Upper lobe of left lung (tissue), 6 donors: ENCODE results near the gene DCAF4. TPM values are rescaled to one million over a fixed set of nuclear protein-coding genes. Genes with fewer than 3 reads are reported as not detected.

Experiments
- ATAC-seq, 2 donors: fragments of 200-7000 bp; cut with Tn5 transposase; one replicate each; pipeline ENCODE4 v1.9.1; 2022; ENCODE audit warnings: mild to moderate bottlenecking in 2 of 2, moderate library complexity in 2 of 2; ENCODE audit not compliant: low FRiP score in 2 of 2
- DNase-seq, 2 donors: peaks; one replicate each; pipeline ENCODE4 v3.0.0-alpha.2; 2019 to 2020
- H3K27ac ChIP-seq, 4 donors: fragments of 200-600 bp; sonication (generic); one replicate each; pipeline ENCODE4 v1.5.1; 2016 to 2019
- H3K27me3 ChIP-seq, 4 donors: fragments of 200-600 bp; sonication (generic); one replicate each; pipeline ENCODE4 v1.5.1; 2017 to 2019
- H3K36me3 ChIP-seq, 4 donors: fragments of 200-600 bp; sonication (generic); one replicate each; pipeline ENCODE4 v1.5.1; 2016 to 2019
- H3K4me1 ChIP-seq, 4 donors: fragments of 200-600 bp; sonication (generic); one replicate each; pipeline ENCODE4 v1.5.1; 2018 to 2019
- H3K4me3 ChIP-seq, 4 donors: fragments of 200-600 bp; sonication (generic); one replicate each; pipeline ENCODE4 v1.5.1; 2017 to 2019; ENCODE audit warnings: mild to moderate bottlenecking in 2 of 4, moderate library complexity in 1 of 4
- H3K9me3 ChIP-seq, 4 donors: fragments of 200-600 bp; sonication (generic); one replicate each; pipeline ENCODE4 v1.5.1; 2018 to 2019
- EP300 ChIP-seq, 4 donors: sonication (generic); formaldehyde crosslinking; IDR thresholded peaks; one replicate each; pipeline ENCODE4 v1.5.1; 2017; ENCODE audit warnings: antibody characterized with exemption in 4 of 4, control low read depth in 2 of 4
- POLR2A ChIP-seq, 4 donors: fragments of 450-650 bp; IDR thresholded peaks; one replicate each; pipeline ENCODE4 v1.5.1; 2016 to 2017; ENCODE audit warnings: antibody characterized with exemption in 4 of 4, mild to moderate bottlenecking in 2 of 4
- POLR2AphosphoS5 ChIP-seq, 2 donors: sonication (generic); formaldehyde crosslinking; IDR thresholded peaks; one replicate each; pipeline ENCODE4 v1.5.1; 2017; ENCODE audit warnings: antibody characterized with exemption in 2 of 2
- WGBS, 2 donors: methylation state at CpG; one replicate each; pipeline ENCODE4 v1.1.5; 2017 to 2018; 5-methylcytosine and 5-hydroxymethylcytosine counted together
- total RNA-seq, 6 donors: library from RNA; depleted of rRNA in 4 of 6; stranded (reverse); fragments of >200 nt in 4 of 6; gene quantifications; one replicate each; pipeline versions ENCODE4 v1.1.0 to v1.2.1, GENCODE V29; 2016 to 2021
- TF ChIP-seq, protein P1 (sequence below), 6 experiments: fragments of 450-650 bp in 4 of 6; fragments of 200-600 bp in 2 of 6; sonication (generic) in 2 of 6; IDR thresholded peaks; one replicate each; pipeline ENCODE4 v1.5.1; 2016 to 2019; ENCODE audit warnings: antibody characterized with exemption in 6 of 6
- donor health status: DM: no; HTN: no; CAD: no; lungs with moderate emphysema.
- donor health status: DM: no; HTN: yes; CAD: no; lungs with severe emphysema.

DCAF4 gene
- total RNA-seq, 6 donors from 2014 or later: 15.4 to 46.1 (median 19.0) TPM

DNA sequence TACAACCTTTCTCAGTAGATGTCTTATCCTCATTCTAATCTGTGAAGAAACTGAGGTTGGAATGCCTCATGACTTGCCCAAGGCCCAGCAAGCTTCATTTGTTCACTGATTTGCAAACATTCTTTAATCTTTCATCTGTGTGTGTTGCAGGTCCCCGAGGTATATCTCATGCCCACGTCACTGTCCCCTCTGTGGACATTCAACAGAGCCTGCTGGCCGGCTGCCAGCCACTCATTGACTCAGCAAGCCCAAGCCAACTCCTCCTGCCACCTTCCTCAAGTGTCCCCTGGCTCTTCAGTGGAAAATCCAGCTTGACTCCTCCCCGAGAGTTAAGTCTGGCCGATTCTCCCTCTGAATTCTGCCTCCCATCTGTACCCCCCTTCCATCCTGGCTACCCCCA lies 1.9 kb upstream of the DCAF4 start:
- 59 to 67% methylated on average over 5 of the region's 5 CpGs for WGBS, 2 donors
- Histone ChIP-seq H3K36me3 (no peaks in the 10 kb centered on the region), H3K9me3 (no peaks in the 10 kb centered on the region), H3K4me3 (no peak overlapping the region), H3K27ac (no peak overlapping the region), H3K27me3 (no peaks in the 10 kb centered on the region), H3K4me1 (peaks cover 7 to 21% (median 11%) of the 10 kb centered on the region in 4 donors)
- peak in 1 of 2 donors; percentile 70 for DNase-seq
- no peak for ATAC-seq
- TF ChIP-seq, protein P1, sequence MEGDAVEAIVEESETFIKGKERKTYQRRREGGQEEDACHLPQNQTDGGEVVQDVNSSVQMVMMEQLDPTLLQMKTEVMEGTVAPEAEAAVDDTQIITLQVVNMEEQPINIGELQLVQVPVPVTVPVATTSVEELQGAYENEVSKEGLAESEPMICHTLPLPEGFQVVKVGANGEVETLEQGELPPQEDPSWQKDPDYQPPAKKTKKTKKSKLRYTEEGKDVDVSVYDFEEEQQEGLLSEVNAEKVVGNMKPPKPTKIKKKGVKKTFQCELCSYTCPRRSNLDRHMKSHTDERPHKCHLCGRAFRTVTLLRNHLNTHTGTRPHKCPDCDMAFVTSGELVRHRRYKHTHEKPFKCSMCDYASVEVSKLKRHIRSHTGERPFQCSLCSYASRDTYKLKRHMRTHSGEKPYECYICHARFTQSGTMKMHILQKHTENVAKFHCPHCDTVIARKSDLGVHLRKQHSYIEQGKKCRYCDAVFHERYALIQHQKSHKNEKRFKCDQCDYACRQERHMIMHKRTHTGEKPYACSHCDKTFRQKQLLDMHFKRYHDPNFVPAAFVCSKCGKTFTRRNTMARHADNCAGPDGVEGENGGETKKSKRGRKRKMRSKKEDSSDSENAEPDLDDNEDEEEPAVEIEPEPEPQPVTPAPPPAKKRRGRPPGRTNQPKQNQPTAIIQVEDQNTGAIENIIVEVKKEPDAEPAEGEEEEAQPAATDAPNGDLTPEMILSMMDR (IDR thresholded peaks at IDR 0.05): no peak
- TF ChIP-seq POLR2AphosphoS5 (IDR thresholded peaks at IDR 0.05) (no peak), POLR2A (IDR thresholded peaks at IDR 0.05) (no peak), EP300 (IDR thresholded peaks at IDR 0.05) (no peak)

DNA sequence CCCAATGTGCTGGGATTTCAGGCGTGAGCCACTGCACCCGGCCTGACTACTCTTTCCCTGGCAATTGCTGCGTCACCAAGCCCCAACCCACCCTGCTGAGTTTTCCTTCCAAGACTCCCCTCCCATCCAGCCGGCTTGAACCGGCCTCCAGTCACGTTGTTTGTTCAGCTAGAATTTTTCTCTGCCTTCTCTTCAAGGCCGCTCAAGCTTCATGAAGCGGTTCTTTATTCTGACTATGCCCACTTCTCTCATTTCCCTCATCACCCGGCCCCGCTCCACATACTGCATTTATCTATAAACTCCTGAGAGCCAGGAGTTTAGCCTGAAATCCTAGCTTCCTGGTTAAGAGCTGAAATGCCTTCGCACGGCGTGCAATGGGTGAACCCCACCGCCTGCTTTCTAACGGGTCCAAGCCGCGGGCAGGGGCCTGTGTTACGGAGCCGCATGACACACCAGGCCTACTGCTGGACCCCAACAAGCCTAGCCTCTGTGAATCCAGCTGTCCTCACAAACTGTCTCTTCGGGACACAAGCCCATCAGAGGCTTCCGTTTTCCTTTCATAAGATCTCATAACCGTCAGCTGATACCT lies 999 bp upstream of the DCAF4 start:
- H3K4me1 ChIP-seq: peaks cover 7 to 21% (median 11%) of the 10 kb centered on the region in 4 donors
- DNase-seq (no peak), ATAC-seq (no peak)
- peak overlapping the region in 3 of 4 donors; percentile 5 to 31 (median 27) for H3K27ac ChIP-seq
- H3K9me3 ChIP-seq: no peaks in the 10 kb centered on the region
- WGBS, 2 donors: 81 to 82% methylated on average over 22 of the region's 22 CpGs
- TF ChIP-seq, protein P1 (IDR thresholded peaks at IDR 0.05): no peak
- no peak for TF ChIP-seq POLR2A (IDR thresholded peaks at IDR 0.05)
- no peak for TF ChIP-seq POLR2AphosphoS5 (IDR thresholded peaks at IDR 0.05)
- no peak for TF ChIP-seq EP300 (IDR thresholded peaks at IDR 0.05)
- no peaks in the 10 kb centered on the region for H3K27me3 ChIP-seq
- no peaks in the 10 kb centered on the region for H3K36me3 ChIP-seq
- peak overlapping the region in 3 of 4 donors; percentile 84 to 92 (median 90) for H3K4me3 ChIP-seq

DNA sequence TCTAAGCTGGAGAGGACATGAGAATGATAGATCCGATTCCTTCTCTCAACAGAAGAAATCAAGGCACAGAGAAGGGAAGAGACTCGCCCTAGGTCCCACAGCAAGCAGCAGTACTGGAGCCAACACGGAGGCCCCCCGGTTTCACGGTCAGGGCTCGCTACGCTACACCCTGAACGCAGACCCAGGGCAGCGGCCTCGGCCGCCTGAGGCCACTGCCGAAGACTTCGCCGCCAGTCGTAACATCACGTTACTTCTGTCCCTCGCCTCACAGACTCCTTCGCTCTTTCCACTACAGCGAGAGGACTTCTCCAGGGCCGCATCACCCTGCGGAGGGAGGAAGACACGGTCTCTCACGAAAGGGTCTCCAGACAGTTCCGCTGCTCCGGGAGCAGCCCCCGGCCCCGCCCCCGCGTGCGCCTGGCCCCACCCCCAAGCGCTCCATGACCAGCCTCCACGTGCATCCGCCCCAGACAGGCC lies 411 bp upstream of the DCAF4 start:
- DNase-seq: peak in 1 of 2 donors; percentile 95
- peak; percentile 47 to 60 for ATAC-seq
- peaks cover 7 to 21% (median 11%) of the 10 kb centered on the region in 4 donors for H3K4me1 ChIP-seq
- no peaks in the 10 kb centered on the region for H3K36me3 ChIP-seq
- peak overlapping the region; percentile 5 to 68 (median 29) for H3K27ac ChIP-seq
- H3K27me3 ChIP-seq: no peaks in the 10 kb centered on the region
- no peaks in the 10 kb centered on the region for H3K9me3 ChIP-seq
- peak overlapping the region; percentile 8 to 92 (median 87) for H3K4me3 ChIP-seq
- TF ChIP-seq EP300 (IDR thresholded peaks at IDR 0.05) (no peak), POLR2AphosphoS5 (IDR thresholded peaks at IDR 0.05) (no peak), POLR2A (IDR thresholded peaks at IDR 0.05) (no peak)
- TF ChIP-seq, protein P1 (IDR thresholded peaks at IDR 0.05): no peak
- WGBS, 2 donors: 10 to 33% methylated on average over 7 to 25 of the region's 33 CpGs

DNA sequence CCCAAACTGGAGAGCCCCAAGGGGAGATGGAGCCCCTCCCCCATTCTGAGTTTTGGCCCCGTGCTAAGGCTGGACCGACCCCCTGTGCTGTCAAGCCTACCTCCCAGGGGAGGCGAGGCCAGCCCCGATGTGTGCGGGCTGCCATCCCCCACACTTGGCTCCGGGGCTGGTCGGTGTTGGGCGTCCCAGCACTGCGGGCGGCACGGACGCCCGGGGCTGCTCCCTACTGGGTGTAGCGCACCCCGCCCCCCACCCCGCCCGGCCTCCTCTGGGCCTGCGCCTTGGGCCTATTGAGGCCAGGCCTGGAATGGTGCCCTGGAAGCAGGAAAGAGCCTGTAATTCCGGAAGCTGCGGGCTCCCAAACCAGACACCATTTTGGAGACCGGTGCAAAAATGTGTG lies 2.6 kb downstream of the DCAF4 start:
- 100% methylated on average over 3 to 4 of the region's 21 CpGs for WGBS, 2 donors
- DNase-seq: peak in 1 of 2 donors; percentile 76
- no peaks in the 10 kb centered on the region for H3K27me3 ChIP-seq
- H3K36me3 ChIP-seq: no peaks in the 10 kb centered on the region
- TF ChIP-seq POLR2AphosphoS5 (IDR thresholded peaks at IDR 0.05) (no peak), EP300 (IDR thresholded peaks at IDR 0.05) (no peak), POLR2A (IDR thresholded peaks at IDR 0.05) (no peak)
- TF ChIP-seq, protein P1 (IDR thresholded peaks at IDR 0.05): no peak
- no peak overlapping the region for H3K27ac ChIP-seq
- H3K4me3 ChIP-seq: no peak overlapping the region
- H3K4me1 ChIP-seq: peaks cover 7 to 21% (median 11%) of the 10 kb centered on the region in 4 donors
- H3K9me3 ChIP-seq: no peaks in the 10 kb centered on the region
- no peak for ATAC-seq
